Psoas muscle (tissue), 8 donors: Measurements from ENCODE around the gene TBXT. TPM values are rescaled to one million over a fixed set of nuclear protein-coding genes. Genes with fewer than 3 reads are reported as not detected.

Source experiments
- ATAC-seq, 4 donors: fragments of 200-7000 bp; cut with Tn5 transposase; one replicate each; pipeline ENCODE4 v1.9.1; 2020; ENCODE audit warnings: moderate library complexity in 3 of 4, mild to moderate bottlenecking in 2 of 4
- DNase-seq, 2 donors: peaks; one replicate each; pipeline ENCODE4 v3.0.0-alpha.2; 2020
- H3K27ac ChIP-seq: fragments of 200-600 bp; one replicate; pipeline ENCODE4 v1.8.0; 2022
- H3K27me3 ChIP-seq, 3 donors: fragments of 200-600 bp in 1 of 3; one replicate each; pipeline versions ENCODE4 v1.6.1 to v1.8.0; 2013 to 2022; ENCODE audit warnings: low read length in 2 of 3, mild to moderate bottlenecking in 2 of 3, moderate library complexity in 1 of 3; ENCODE audit not compliant: insufficient read depth in 3 of 3
- H3K36me3 ChIP-seq, 2 donors: fragments of 200-600 bp in 1 of 2; one replicate each; pipeline versions ENCODE4 v1.6.1 to v1.8.0; 2013 to 2022; ENCODE audit warnings: low read depth in 1 of 2, mild to moderate bottlenecking in 1 of 2, moderate library complexity in 1 of 2; ENCODE audit not compliant: insufficient read depth in 1 of 2
- H3K4me1 ChIP-seq: fragments of 200-600 bp; one replicate; pipeline ENCODE4 v1.8.0; 2022
- H3K4me3 ChIP-seq: fragments of 200-600 bp; one replicate; pipeline ENCODE4 v1.8.0; 2022; ENCODE audit warnings: mild to moderate bottlenecking
- H3K9me3 ChIP-seq: fragments of 200-600 bp; one replicate; pipeline ENCODE4 v1.8.0; 2022
- CTCF ChIP-seq: fragments of 200-600 bp; IDR thresholded peaks from one replicate; pipeline ENCODE4 v1.8.0; 2022; ENCODE audit warnings: antibody characterized with exemption
- WGBS, 3 donors: extraction: QIAGEN DNeasy Blood & Tissue Kit; methylation state at CpG; one replicate each; pipeline versions ENCODE4 v1.1.6 to v1.1.7; 2013; 5-methylcytosine and 5-hydroxymethylcytosine counted together
- intact Hi-C, 2 donors: fragments of 100-400 bp; cut with DNase I; formaldehyde crosslinking; loops; one replicate each; pipeline versions ENCODE4 v1.11.0 to v1.14.2; 2022
- polyA plus RNA-seq, 3 donors: library from polyadenylated mRNA; stranded (reverse); fragments of 200-250 nt; gene quantifications; one replicate each; pipeline ENCODE4 v1.2.3, GENCODE V29; 2013
- total RNA-seq, 4 donors: library from RNA; stranded (reverse); fragmentation: NEBNext Ultra II Directional in 2 of 4; extraction: Animal tissue kit (Norgen Biotek cat#: 25700) in 2 of 4; gene quantifications; one replicate each; pipeline versions ENCODE4 v1.2.1 to v1.2.4, GENCODE V29; 2021 to 2023
- donor health status: healthy with polysubstance abuse.
- donor health status: DM: no; HTN: no; CAD: no; lungs with moderate emphysema.
- donor health status: Bipolar disorder and iron deficiency.
- donor health status: healthy.
- donor health status: DM: yes; HTN: yes; CAD: no.
- donor health status: DM: no; HTN: no; CAD: no.
- donor health status: DM: no; HTN: no; CAD: no.
- donor health status: DM: yes; HTN: yes; CAD: no.

The TBXT gene
- total and polyA plus RNA-seq, 7 donors: not detected

DNA sequence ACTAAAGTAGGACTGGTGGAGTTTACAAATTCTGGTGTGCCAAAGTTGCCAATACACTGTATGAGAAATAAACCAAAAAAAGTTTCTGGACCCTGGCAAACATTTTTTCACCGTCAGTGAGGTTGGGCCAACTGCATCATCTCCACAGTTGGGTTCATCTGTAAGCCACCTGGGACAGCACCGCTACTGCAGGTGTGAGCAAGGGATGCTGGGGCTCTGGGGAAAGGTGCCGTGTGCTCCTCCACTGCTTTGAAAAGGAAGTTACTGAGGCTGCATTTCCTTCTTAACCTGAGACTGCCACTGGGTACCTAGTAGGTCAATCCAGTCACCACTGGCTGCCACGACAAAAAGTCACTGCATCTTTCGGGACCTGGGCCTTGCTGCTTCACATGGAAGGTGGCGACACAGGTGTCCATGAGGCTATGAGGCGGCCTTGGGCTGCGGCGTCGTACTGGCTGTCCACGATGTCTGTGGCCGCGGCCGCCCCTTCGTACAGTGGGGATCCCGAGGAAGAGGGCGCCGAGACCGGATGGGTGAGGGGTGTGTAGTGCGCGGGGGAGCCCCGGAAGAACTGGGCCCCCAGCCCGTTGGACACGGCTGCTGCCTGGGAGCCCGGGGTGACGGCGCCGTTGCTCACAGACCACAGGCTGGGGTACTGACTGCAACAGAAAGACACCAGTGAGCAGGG, 9.6 kb downstream of the TBXT start:
- Histone ChIP-seq H3K9me3 (no peaks in the 10 kb centered on the region), H3K36me3 (no peaks in the 10 kb centered on the region), H3K27me3 (peaks cover 0 to 11% (median 5%) of the 10 kb centered on the region in 3 donors), H3K27ac (no peak overlapping the region), H3K4me3 (no peak overlapping the region), H3K4me1 (no peaks in the 10 kb centered on the region)
- ATAC-seq (no peak), DNase-seq (no peak)
- no peak for TF ChIP-seq CTCF
- WGBS, 3 donors: 84 to 87% (median 87%) methylated on average over 28 of the region's 28 CpGs
- intact Hi-C loops: no loop called here

GRCh38 chr6:166156942-166157341, 10.7 kb downstream of the TBXT start:
- 48 to 54% (median 50%) methylated on average over 7 of the region's 7 CpGs for WGBS, 3 donors
- ATAC-seq: no peak
- intact Hi-C loops: no loop called here
- H3K9me3 ChIP-seq: no peaks in the 10 kb centered on the region
- H3K27me3 ChIP-seq: peaks cover 0 to 5% (median 4%) of the 10 kb centered on the region in 3 donors
- H3K27ac ChIP-seq: no peak overlapping the region
- H3K4me1 ChIP-seq: no peaks in the 10 kb centered on the region
- no peak for DNase-seq
- no peak for TF ChIP-seq CTCF
- no peak overlapping the region for H3K4me3 ChIP-seq
- H3K36me3 ChIP-seq: no peaks in the 10 kb centered on the region

- no peak for TF ChIP-seq CTCF
- H3K27me3 ChIP-seq: peaks cover 0 to 2% (median 0%) of the 10 kb centered on the region in 3 donors
- H3K4me3 ChIP-seq: no peak overlapping the region
- H3K27ac ChIP-seq: no peak overlapping the region
- no peaks in the 10 kb centered on the region for H3K4me1 ChIP-seq
- H3K9me3 ChIP-seq: peaks cover 12% of the 10 kb centered on the region
- no peak for DNase-seq
- intact Hi-C loops: no loop called here
- ATAC-seq: no peak
- 69 to 90% (median 78%) methylated on average over 5 of the region's 5 CpGs for WGBS, 3 donors
- H3K36me3 ChIP-seq: no peaks in the 10 kb centered on the region
Measured at GRCh38 chr6:166153966-166154365, 13.7 kb downstream of the TBXT start.

DNA sequence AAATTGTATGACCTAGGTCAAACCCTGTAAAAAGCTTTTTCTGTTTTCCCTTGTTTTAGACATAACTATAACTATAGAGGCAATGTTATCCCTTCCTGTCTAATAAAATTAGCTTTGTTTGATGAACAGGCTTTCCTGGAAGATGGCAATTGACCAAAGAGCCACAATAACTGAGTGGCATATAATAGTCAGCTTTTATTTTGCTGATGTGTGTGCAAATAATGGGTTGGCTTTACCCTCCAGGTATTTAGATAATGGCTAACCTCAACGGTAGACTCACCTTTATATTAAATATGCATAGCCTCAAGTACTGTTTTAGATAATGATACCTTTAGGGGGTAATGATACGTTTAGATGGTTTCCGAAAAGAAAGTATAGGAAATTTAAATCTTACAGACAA, 15.0 kb downstream of the TBXT start:
- no peaks in the 10 kb centered on the region for H3K36me3 ChIP-seq
- intact Hi-C loops: no loop called here
- no peak for TF ChIP-seq CTCF
- H3K4me3 ChIP-seq: no peak overlapping the region
- no peak for ATAC-seq
- 83 to 92% (median 85%) methylated on average over 3 of the region's 3 CpGs for WGBS, 3 donors
- no peaks in the 10 kb centered on the region for H3K4me1 ChIP-seq
- DNase-seq: no peak
- no peaks in the 10 kb centered on the region for H3K27me3 ChIP-seq
- H3K9me3 ChIP-seq: peaks cover 12% of the 10 kb centered on the region
- no peak overlapping the region for H3K27ac ChIP-seq

DNA sequence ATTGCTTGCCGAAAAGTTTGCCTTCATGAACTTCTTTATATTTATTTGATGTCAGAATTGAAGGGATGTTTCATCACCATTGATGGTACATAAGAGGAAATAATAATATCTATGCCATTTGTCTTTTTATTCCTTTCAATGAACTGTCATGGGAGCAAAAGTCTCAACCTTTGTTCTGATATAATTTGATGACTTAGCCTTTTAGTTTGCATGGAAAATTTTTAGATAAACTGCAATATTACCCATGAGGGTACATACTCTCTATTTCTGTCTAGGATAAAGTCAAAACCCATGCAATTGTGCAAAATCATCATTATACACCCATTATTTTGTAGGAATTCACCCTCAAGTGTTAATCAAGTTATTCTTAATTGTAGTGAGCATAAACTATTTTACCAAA, 15.9 kb downstream of the TBXT start:
- intact Hi-C loops: no loop called here
- no peak for ATAC-seq
- DNase-seq: no peak
- H3K27ac ChIP-seq: no peak overlapping the region
- H3K36me3 ChIP-seq: no peaks in the 10 kb centered on the region
- no peak overlapping the region for H3K4me3 ChIP-seq
- TF ChIP-seq CTCF: no peak
- no peaks in the 10 kb centered on the region for H3K27me3 ChIP-seq
- H3K9me3 ChIP-seq: peaks cover 12% of the 10 kb centered on the region
- H3K4me1 ChIP-seq: no peaks in the 10 kb centered on the region
- WGBS, 3 donors: 51 to 63% (median 60%) methylated on average over 1 of the region's 1 CpG
